IMR-90 (cell line): Measurements from ENCODE around the gene RASSF10. TPM values are rescaled to one million over a fixed set of nuclear protein-coding genes. Genes with fewer than 3 reads are reported as not detected.

ENCODE experiments used
- ATAC-seq: fragments of 200-7000 bp; cut with Tn5 transposase; 2 replicates; pipeline ENCODE4 v1.9.1; 2020; ENCODE audit warnings: low read depth, mild to moderate bottlenecking, moderate library complexity
- BruUV-seq: library from RNA; stranded (reverse); fragments of 400-500 nt; replicated peaks from 2 replicates; lab custom pipeline; 2021; lab: Mats Ljungman, UMichigan
- CTCF ChIA-PET: fragments of 300-600 bp; formaldehyde crosslinking; extraction: SDS; loops from one replicate; lab custom pipeline; 2021; ENCODE audit warnings: antibody characterized with exemption; lab: Yijun Ruan, JAX
- POLR2A ChIA-PET: fragments of 300-600 bp; sonication (Branson Sonifier 250); formaldehyde crosslinking; loops from one replicate; lab custom pipeline; 2022; ENCODE audit warnings: antibody characterized with exemption; ENCODE audit not compliant: unreplicated experiment; lab: Charles Lee
- DNase-seq: peaks from one replicate; pipeline ENCODE4 v3.0.0; 2013
- H2AFZ ChIP-seq: replicated peaks from 2 replicates; pipeline ENCODE3; 2013; ENCODE audit warnings: low read length, mild to moderate bottlenecking; ENCODE audit not compliant: poor library complexity
- H2AK5ac ChIP-seq: 2 replicates; pipeline ENCODE4 v1.6.1; 2013; ENCODE audit warnings: low read depth, low read length, inconsistent platforms
- H2AK9ac ChIP-seq: replicated peaks from 2 replicates; pipeline ENCODE3; 2013; ENCODE audit warnings: mild to moderate bottlenecking, low read depth, low read length, moderate library complexity; ENCODE audit not compliant: poor library complexity
- H2BK120ac ChIP-seq: 2 replicates; pipeline ENCODE4 v1.6.1; 2013; ENCODE audit warnings: low read depth, low read length, inconsistent platforms
- H2BK15ac ChIP-seq: 3 replicates; pipeline ENCODE4 v1.6.1; 2013; ENCODE audit warnings: low read depth, low read length, inconsistent platforms
- H2BK20ac ChIP-seq: 2 replicates; pipeline ENCODE4 v1.6.1; 2013; ENCODE audit warnings: low read depth, mild to moderate bottlenecking, inconsistent platforms, low read length, moderate library complexity
- H2BK5ac ChIP-seq: 2 replicates; pipeline ENCODE4 v1.6.1; 2013; ENCODE audit warnings: mild to moderate bottlenecking, low read depth, low read length, inconsistent platforms; ENCODE audit not compliant: poor library complexity, severe bottlenecking
- H3K14ac ChIP-seq: replicated peaks from 2 replicates; pipeline ENCODE4 v1.6.1; 2013; ENCODE audit warnings: low read depth, low read length, inconsistent platforms
- H3K18ac ChIP-seq: 2 replicates; pipeline ENCODE4 v1.6.1; 2013; ENCODE audit warnings: low read depth, low read length, control low read depth
- H3K23ac ChIP-seq: 2 replicates; pipeline ENCODE4 v1.6.1; 2013; ENCODE audit warnings: low read depth, low read length, inconsistent platforms
- H3K27ac ChIP-seq: 2 replicates; pipeline ENCODE4 v1.5.1; 2013; ENCODE audit warnings: mild to moderate bottlenecking, control low read depth, low read length; ENCODE audit not compliant: insufficient read depth
- H3K27me3 ChIP-seq: 2 replicates; pipeline ENCODE4 v1.6.1; 2013; ENCODE audit warnings: low read length; ENCODE audit not compliant: control insufficient read depth, insufficient read depth
- H3K36me3 ChIP-seq: 2 replicates; pipeline ENCODE4 v1.6.1; 2013; ENCODE audit warnings: low read length, mixed read lengths; ENCODE audit not compliant: control insufficient read depth, insufficient read depth
- H3K4ac ChIP-seq: 2 replicates; pipeline ENCODE4 v1.6.1; 2013; ENCODE audit warnings: low read depth, low read length, inconsistent platforms
- H3K4me1 ChIP-seq: 2 replicates; pipeline ENCODE4 v1.6.1; 2013; ENCODE audit warnings: low read length, mixed read lengths; ENCODE audit not compliant: control insufficient read depth, insufficient read depth
- H3K4me2 ChIP-seq: 2 replicates; pipeline ENCODE4 v1.6.1; 2013; ENCODE audit warnings: low read depth, mild to moderate bottlenecking, control low read depth, low read length, moderate library complexity
- H3K4me3 ChIP-seq: 2 replicates; pipeline ENCODE4 v1.5.1; 2013; ENCODE audit warnings: low read depth, mild to moderate bottlenecking, control low read depth, low read length, moderate library complexity; ENCODE audit not compliant: insufficient read depth
- H3K56ac ChIP-seq: 2 replicates; pipeline ENCODE4 v1.6.1; 2013; ENCODE audit warnings: low read length, inconsistent platforms; ENCODE audit not compliant: insufficient read depth; ENCODE audit errors: extremely low read depth
- H3K79me1 ChIP-seq, 2 experiments: 2 replicates each; pipeline ENCODE4 v1.6.1; 2013; ENCODE audit warnings: low read length in 2 of 2, inconsistent platforms in 1 of 2, low read depth in 1 of 2
- H3K9ac ChIP-seq: 2 replicates; pipeline ENCODE4 v1.6.1; 2013; ENCODE audit warnings: low read depth, low read length, control low read depth
- H3K9me1 ChIP-seq: 2 replicates; pipeline ENCODE4 v1.6.1; 2013; ENCODE audit warnings: low read length, inconsistent platforms; ENCODE audit not compliant: insufficient read depth
- H3K9me3 ChIP-seq: 2 replicates; pipeline ENCODE4 v1.6.1; 2013; ENCODE audit warnings: low read length; ENCODE audit not compliant: control insufficient read depth, insufficient read depth
- H4K20me1 ChIP-seq: 2 replicates; pipeline ENCODE4 v1.6.1; 2013; ENCODE audit warnings: low read length, inconsistent platforms; ENCODE audit not compliant: insufficient read depth
- H4K5ac ChIP-seq: 2 replicates; pipeline ENCODE4 v1.6.1; 2013; ENCODE audit warnings: mild to moderate bottlenecking, low read depth, low read length, control low read depth
- H4K8ac ChIP-seq, 2 experiments: 2 replicates each; pipeline ENCODE4 v1.6.1; 2013; ENCODE audit warnings: low read depth in 2 of 2, low read length in 2 of 2, control low read depth in 1 of 2, inconsistent platforms in 1 of 2
- H4K91ac ChIP-seq: 2 replicates; pipeline ENCODE4 v1.6.1; 2013; ENCODE audit warnings: low read depth, low read length, inconsistent platforms; ENCODE audit not compliant: insufficient read depth
- BHLHE40 ChIP-seq: fragments of 150-350 bp; IDR thresholded peaks from 2 replicates; pipeline ENCODE4 v1.6.1; 2016; ENCODE audit warnings: mild to moderate bottlenecking, low read depth, low read length
- MXI1 ChIP-seq: IDR thresholded peaks from 2 replicates; pipeline ENCODE4 v1.6.1; 2012; ENCODE audit warnings: low read depth, mild to moderate bottlenecking, low read length, moderate library complexity, borderline replicate concordance
- POLR2A ChIP-seq: IDR thresholded peaks from 2 replicates; pipeline ENCODE4 v1.6.1; 2012; ENCODE audit warnings: mild to moderate bottlenecking, low read depth, low read length
- RAD21 ChIP-seq: IDR thresholded peaks from 2 replicates; pipeline ENCODE4 v1.6.1; 2012; ENCODE audit warnings: low read length, improper control_type of control experiment
- WGBS, 2 experiments: methylation state at CpG; one replicate each; pipeline versions ENCODE4 v1.1.5 to v1.1.7; 2013; ENCODE audit warnings: missing lambda C conversion rate in 2 of 2; ENCODE audit not compliant: insufficient read length in 1 of 2; ENCODE audit errors: extremely low coverage in 2 of 2; 5-methylcytosine and 5-hydroxymethylcytosine counted together
- dilution Hi-C: fragments of 300-500 bp; cut with HindIII; formaldehyde crosslinking; loops from one replicate; pipeline ENCODE4 v1.14.3; 2018; ENCODE audit warnings: low sequenced_read_pairs; ENCODE audit not compliant: unreplicated experiment
- in situ Hi-C: fragments of 300-500 bp; cut with MboI; formaldehyde crosslinking; loops from 3 replicates; pipeline ENCODE4 v1.14.3; 2019; ENCODE audit warnings: low sequenced_read_pairs, inconsistent platforms, mixed read lengths
- intact Hi-C: fragments of 100-400 bp; cut with micrococcal nuclease; formaldehyde crosslinking; loops from 2 replicates; pipeline ENCODE4 v1.10.0; 2022
- polyA plus RNA-seq, 3 experiments: library from polyadenylated mRNA; depleted of rRNA; stranded (reverse); fragments of >200 nt; gene quantifications; 2 replicates each; pipeline ENCODE4 v1.2.3, GENCODE V29; 2012; ENCODE audit warnings: low replicate concordance in 1 of 3
- total RNA-seq: library from RNA; depleted of rRNA; stranded (reverse); fragments of >200 nt; gene quantifications from 2 replicates; pipeline ENCODE4 v1.2.3, GENCODE V29; 2012
- TF ChIP-seq, protein P1 (sequence below): fragments of 150-350 bp; IDR thresholded peaks from 2 replicates; pipeline ENCODE4 v1.6.1; 2016; ENCODE audit warnings: low read depth, mild to moderate bottlenecking, low read length, moderate library complexity, borderline replicate concordance
- TF ChIP-seq, protein P2 (sequence below): conservative IDR thresholded peaks from 2 replicates; pipeline ENCODE4 v1.5.1; 2012; ENCODE audit warnings: mild to moderate bottlenecking, low read depth, low read length, improper control_type of control experiment

The RASSF10 gene
- total and polyA plus RNA-seq, 2 of the 4 experiments (the other 2 are of a cell fraction) = not detected

DNA sequence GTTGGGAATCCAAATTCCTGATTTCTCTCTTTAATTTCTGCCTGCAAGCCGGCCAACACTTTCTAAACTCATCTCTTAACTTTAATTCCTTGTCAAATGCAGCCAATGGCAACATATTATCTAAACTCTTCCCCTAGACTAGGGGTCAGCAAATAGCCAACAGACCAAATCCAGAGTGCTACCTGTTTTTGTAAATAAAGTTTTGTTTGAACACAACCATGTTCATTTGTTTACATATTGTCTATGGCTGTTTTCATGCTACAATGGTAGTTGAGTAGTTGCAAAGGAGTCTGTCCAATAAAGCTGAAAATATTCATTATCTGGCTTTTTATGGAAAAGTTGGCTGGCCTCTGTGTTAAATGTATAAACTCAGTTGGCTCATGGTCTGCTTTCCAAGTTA lies 37.2 kb upstream of the RASSF10 start:
- WGBS, 2 experiments = no CpG with 5 or more reads among the region's 1 CpG
- in situ Hi-C loops = no loop called here

More for the DNA sequence above, 37.2 kb upstream of the RASSF10 start:
- Histone ChIP-seq H2AFZ (no peak overlapping the region), H2BK20ac (no peak overlapping the region), H3K36me3 (no peaks in the 10 kb centered on the region), H3K9me3 (peaks cover 3% of the 10 kb centered on the region; the same call in 1 of the 2 replicates), H3K79me1 (no peaks in the 10 kb centered on the region), H3K14ac (no peak overlapping the region), H2AK9ac (no peak overlapping the region), H3K56ac (no peak overlapping the region), H4K5ac (no peak overlapping the region), H3K23ac (no peak overlapping the region), H4K20me1 (no peaks in the 10 kb centered on the region), H3K4ac (no peak overlapping the region), H3K9ac (no peak overlapping the region), H3K4me3 (no peak overlapping the region), H4K91ac (no peak overlapping the region), H3K9me1 (no peaks in the 10 kb centered on the region), H4K8ac (no peak overlapping the region), H3K4me2 (no peak overlapping the region), H3K18ac (no peak overlapping the region), H3K27ac (no peak overlapping the region), H2BK5ac (no peak overlapping the region), H2AK5ac (no peak overlapping the region), H2BK15ac (no peak overlapping the region), H2BK120ac (no peak overlapping the region), H3K27me3 (peaks cover 40% of the 10 kb centered on the region), H3K4me1 (no peaks in the 10 kb centered on the region)
- BruUV-seq = no TSS peak
- ATAC-seq = no peak
- CTCF ChIA-PET = interaction anchor here (0.7 kb wide), 1 partner anchor 481 kb away, joined by 4 read pairs; no protein-coding TSS in a partner anchor
- no peak for DNase-seq
- dilution Hi-C loops (loop anchor here (25.0 kb wide), 1 partner anchor 190 kb away; no protein-coding TSS in a partner anchor), intact Hi-C loops (no loop called here)
- TF ChIP-seq MXI1 = no peak
- TF ChIP-seq, protein P1, sequence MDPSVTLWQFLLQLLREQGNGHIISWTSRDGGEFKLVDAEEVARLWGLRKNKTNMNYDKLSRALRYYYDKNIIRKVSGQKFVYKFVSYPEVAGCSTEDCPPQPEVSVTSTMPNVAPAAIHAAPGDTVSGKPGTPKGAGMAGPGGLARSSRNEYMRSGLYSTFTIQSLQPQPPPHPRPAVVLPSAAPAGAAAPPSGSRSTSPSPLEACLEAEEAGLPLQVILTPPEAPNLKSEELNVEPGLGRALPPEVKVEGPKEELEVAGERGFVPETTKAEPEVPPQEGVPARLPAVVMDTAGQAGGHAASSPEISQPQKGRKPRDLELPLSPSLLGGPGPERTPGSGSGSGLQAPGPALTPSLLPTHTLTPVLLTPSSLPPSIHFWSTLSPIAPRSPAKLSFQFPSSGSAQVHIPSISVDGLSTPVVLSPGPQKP = no peak
- TF ChIP-seq POLR2A = no peak
- TF ChIP-seq BHLHE40 = no peak
- no peak for TF ChIP-seq RAD21
- TF ChIP-seq, protein P2, sequence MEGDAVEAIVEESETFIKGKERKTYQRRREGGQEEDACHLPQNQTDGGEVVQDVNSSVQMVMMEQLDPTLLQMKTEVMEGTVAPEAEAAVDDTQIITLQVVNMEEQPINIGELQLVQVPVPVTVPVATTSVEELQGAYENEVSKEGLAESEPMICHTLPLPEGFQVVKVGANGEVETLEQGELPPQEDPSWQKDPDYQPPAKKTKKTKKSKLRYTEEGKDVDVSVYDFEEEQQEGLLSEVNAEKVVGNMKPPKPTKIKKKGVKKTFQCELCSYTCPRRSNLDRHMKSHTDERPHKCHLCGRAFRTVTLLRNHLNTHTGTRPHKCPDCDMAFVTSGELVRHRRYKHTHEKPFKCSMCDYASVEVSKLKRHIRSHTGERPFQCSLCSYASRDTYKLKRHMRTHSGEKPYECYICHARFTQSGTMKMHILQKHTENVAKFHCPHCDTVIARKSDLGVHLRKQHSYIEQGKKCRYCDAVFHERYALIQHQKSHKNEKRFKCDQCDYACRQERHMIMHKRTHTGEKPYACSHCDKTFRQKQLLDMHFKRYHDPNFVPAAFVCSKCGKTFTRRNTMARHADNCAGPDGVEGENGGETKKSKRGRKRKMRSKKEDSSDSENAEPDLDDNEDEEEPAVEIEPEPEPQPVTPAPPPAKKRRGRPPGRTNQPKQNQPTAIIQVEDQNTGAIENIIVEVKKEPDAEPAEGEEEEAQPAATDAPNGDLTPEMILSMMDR = no peak
- POLR2A ChIA-PET = no interaction called here
